Endothelial cell of hepatic sinusoid (primary cell): ENCODE measurements around the gene COX6A1.
"Not testable (repeated sequence)": the region's sequence is repeated elsewhere in the genome, so short reads cannot be mapped to it uniquely, and the experiment has no call there.

Source experiments
- in situ Hi-C: cut with HindIII; loops from 2 replicates; pipeline ENCODE4 v1.10.0; 2017; ENCODE audit warnings: low sequenced_read_pairs

The COX6A1 gene

GRCh38 chr12:120465756-120466155, 27.8 kb downstream of the COX6A1 start:
- in situ Hi-C loops = no loop called here

DNA sequence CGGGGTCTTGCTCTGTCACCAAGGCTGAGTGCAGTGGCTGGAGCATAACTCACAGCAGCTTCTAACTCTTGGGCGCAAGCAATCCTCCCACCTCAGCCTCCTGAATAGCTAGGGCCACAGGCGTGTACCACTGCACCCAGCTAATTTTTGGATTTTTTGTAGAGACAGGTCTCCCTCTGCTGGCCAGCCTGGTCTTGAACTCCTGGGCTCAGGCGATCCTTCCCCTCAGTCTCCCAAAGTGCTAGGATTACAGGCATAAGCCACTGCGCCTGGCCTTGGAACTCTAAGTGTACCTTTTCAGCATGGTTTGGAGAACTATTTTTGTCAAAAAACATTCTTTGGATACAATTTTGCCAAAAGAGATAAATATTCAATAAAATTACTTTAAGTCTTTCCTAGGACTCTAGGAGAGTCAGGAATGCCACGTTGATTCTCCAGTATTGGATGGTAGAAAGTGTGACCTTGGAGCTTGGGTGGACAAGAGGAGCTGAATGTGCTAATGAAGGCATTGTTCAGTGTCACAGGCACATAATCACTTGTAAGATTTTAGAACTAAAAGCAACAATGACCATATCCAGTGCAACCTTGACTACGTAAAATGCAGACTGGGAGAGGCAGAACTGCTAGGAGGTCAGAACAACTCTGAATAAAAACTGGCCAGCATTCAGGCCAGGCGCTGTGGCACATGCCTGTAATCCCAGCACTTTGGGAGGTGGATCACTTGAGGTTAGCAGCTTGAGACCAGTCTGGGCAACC, 28.8 kb downstream of the COX6A1 start:
- in situ Hi-C loops = no loop called here

DNA sequence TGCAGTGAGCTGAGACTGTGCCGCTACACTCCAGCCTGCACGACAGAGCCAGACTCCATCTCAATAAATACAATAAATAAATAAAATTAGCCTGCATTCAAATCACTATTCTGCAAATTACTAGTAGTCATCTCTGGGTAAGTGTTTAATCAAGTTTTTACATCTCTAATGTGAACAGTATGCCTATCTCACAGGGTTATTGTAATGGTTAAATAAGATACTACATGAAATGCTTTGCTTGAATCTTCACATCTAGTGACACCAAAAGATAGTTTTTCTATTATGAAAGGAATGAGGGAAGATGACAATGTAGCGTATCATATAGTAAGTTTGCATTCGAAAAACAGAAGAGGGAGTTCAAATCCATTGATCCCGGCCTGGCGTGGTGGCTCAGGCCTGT, 29.5 kb downstream of the COX6A1 start:
- in situ Hi-C loops = no loop called here

DNA sequence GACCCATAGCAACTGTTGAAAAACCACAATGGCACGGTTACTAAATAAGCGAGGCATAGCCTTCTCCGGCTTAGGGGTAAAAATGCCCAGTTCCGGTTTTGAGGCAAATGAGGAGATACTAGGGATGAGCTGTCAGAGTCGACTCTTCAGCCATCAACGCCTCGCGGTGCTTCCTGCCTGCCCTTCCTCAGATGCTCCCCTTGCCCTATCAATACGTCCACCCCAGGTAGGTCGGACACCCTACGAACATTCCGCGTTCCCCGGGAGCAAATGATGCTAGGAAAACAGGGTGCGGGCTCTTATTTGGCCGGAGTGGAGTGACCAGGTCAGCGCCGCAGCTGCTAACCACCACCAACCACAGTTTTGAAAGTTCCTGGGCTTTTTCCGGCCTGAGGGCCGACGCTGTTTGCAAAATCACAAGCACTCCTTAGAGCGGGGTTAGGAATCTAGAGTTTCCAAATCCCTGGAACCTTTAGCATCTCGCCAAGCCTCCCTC, 30.5 kb downstream of the COX6A1 start:
- in situ Hi-C loops = no loop called here

DNA sequence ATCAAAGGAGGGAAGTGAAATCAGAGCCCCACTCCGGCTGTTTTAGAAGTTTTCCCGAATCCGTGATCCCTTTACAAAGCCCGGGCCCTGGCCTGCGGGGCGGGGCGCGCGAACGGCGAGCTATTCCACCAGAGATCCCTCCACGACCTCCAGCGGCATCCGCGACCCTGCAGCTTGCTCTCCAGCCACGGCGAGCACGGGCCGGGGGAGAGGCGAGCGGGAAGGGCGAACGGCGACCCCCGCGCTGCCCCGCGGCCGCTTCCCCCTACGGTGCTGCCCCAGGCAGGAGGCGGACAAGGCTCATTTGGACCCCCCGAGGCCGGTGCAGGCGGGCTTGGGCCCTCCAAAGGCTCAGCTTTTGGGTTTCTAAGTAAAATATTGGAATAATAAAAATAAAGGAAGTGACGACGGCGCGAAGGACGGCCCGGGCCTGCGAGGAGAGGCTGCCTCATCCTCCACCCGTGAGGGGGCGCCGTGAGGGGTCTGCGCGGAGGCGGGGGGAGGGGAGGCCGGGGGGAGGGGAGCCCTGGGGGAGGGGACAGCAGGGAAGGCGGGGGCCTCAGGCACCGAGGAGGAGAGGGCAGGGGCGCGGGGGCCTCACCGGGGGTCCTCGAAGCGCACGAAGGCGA, 31.0 kb downstream of the COX6A1 start:
- in situ Hi-C loops = no loop called here

DNA sequence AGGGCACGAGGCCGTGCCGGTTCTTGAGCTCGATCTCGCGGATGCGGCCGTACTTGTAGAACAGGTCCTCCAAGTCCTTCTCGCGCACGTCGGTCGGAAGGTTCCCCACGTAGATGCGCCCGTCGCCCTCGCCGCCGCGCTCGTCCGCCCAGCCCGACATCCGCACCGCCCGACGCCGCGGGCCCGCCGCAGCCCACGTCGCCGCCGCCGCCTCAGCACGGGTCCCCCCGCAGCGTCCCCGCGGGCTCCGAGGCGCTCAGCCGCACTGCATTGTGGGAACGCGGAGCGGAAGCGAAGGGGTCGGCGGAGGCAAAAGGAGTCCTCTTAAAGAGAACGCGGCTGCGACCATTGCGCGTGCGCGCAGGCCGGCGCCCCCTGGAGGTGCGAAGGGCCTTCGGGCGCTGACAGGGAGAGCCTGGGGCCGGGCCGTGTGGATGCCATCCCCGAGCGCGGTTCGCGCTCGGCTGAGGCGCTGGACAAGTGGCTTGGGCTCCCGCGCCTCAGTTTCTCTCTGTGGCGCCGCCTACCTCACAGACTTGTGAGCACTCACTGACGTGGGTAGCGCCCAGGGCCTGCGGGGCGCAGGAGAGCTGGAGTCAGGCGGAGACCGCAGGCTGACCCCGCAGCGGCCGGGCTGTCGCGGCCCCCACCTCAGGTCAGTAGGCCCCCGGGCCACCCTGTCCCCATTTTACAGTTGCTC, 31.7 kb downstream of the COX6A1 start, which contains the start of gene SRSF9:
Gene SRSF9, minus strand, starts transcription at position 299 of the 700 bp plus-strand sequence. Its CDS starts 139 bp downstream, at position 160.
- in situ Hi-C loops = no loop called here

GRCh38 chr12:120470150-120470784, 32.4 kb downstream of the COX6A1 start:
- in situ Hi-C loops = no loop called here

- in situ Hi-C loops = no loop called here
Observed at GRCh38 chr12:120472521-120472920, 34.6 kb downstream of the COX6A1 start.

GRCh38 chr12:120473807-120474615, 36.1 kb downstream of the COX6A1 start:
- in situ Hi-C loops = no loop called here

- in situ Hi-C loops = no loop called here
Observed at GRCh38 chr12:120474616-120474960, 36.7 kb downstream of the COX6A1 start.

GRCh38 chr12:120475643-120476042, 37.7 kb downstream of the COX6A1 start:
- in situ Hi-C loops = loop anchor here (5.0 kb wide), 1 partner anchor 88 kb away; no protein-coding TSS in a partner anchor

GRCh38 chr12:120479458-120479857, 41.5 kb downstream of the COX6A1 start:
- in situ Hi-C loops = loop anchor here (5.0 kb wide), 1 partner anchor 92 kb away; no protein-coding TSS in a partner anchor

DNA sequence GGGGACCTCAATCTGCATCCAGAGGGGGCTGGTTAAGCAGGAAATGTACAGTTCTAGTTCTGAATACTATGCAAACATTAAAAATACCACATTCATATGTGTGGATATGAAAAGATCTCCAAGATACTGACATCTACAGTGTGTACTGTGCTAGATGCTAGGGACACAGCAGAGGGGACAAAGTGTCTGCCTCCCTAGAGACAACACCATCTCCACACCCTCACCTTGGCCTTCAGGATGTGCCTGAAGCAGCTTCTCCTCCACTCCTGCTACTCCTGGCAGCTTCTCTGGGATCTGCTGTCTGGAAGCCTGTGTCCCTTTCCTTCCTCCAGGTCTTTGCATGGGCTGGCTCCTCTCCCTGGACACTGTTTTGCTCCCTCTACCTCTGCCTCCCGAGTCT, 42.3 kb downstream of the COX6A1 start:
- in situ Hi-C loops = no loop called here

DNA sequence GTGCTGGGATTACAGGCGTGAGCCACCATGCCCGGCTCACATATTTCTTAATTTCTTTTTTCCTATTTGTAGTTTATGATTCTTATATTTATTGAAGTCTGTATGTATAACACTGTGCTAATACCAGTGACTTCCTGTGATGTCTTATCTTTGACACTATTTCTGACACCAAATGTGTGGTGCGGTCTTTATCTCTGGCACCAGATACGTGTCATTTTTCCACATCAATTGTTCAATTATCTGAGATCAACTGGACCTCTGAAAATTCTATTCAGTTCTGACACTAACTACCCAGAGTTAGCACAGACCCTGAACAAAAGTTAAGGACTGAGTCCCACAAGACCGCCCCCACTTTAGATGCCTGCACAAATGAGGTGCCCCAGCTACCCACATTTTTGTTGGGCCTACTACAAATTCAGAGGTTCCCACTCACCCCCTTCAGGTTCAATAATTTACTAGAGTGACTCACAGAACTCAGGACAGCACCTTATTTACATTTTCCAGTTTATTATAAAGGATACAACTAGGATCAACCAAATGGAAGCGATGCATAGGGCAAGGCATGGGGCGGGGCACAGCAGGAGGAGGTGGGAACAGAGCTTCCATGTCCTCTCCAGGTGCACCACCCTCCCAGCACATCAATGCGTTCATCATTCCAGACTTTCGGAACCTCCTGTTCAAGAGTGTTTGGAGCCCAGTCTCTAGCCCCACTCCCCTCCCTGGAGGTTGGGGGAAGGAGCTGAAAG, 43.3 kb downstream of the COX6A1 start:
- in situ Hi-C loops = no loop called here

DNA sequence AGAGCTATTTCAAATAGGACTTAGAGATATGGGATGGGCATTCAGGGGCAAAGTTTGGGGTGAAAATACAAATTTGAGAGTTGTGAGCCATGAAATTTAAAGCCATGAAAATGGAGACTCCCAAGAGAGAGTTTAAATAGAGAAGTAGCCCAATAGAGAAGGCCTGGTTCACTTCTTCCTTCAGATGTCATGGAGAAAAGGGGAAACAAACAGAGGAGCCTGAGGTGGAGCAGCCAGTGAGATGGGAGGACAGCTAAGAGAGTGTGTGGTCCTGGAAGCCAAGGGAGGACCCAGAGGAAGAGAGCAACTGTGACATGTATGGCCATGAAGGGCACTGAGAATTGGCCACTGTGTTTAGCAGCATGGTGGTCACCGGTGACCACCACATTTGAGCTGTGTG, 45.7 kb downstream of the COX6A1 start:
- in situ Hi-C loops = no loop called here

DNA sequence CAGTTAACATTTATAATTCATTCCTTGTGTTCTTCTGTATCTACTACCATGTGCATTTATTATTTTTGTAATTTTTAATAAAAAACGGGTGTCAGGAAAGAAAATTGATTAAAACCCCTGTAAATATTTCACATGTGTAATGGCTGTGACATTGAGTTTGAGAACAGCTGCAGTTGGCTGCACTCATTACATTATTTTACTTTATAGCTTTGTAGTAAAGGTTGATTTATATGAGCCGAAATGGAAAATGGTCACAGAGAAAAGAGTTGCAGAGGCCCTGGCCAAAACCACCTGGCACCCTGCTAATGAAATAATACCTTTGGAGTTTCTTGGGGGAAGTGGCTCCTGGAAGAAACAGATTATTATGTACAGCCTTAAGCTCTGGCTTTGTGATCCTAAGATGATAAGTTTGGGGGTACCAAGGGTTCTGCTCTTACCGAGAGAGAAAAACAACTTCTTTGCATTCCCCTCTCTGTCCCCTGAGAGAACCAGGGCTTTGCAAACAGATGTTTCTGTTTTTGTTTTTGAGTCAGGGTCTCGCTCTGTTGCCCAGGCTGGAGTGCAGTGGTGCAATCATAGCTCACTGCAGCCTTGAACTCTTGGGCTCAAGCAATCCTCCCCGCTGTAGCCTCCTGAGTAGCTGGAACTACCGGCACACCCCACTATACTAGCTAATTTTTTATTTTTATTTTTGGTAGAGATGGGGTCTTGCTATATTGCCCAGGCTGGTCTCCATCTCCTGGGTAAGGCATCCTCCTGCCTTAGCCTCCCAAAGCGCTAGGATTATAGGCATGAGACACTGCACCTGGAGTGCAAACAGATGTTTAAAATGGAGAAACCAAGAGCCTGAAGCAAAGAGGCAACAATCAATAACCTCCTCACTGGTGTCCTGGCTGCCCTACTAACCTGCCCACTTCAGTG, 48.3 kb downstream of the COX6A1 start:
- in situ Hi-C loops = no loop called here

GRCh38 chr12:120487552-120487951, 49.6 kb downstream of the COX6A1 start:
- in situ Hi-C loops = not testable (repeated sequence)

GRCh38 chr12:120488057-120488640, 50.2 kb downstream of the COX6A1 start:
- in situ Hi-C loops = no loop called here
